ENCODE data around the gene ARL10. TPM values are rescaled to one million over a fixed set of nuclear protein-coding genes. Genes with fewer than 3 reads are reported as not detected.
A peak's percentile ranks its signal among the peaks of the same experiment; 100 is the strongest.
"Not testable (repeated sequence)": the region's sequence is repeated elsewhere in the genome, so short reads cannot be mapped to it uniquely, and the experiment has no call there.

The ARL10 gene
- total RNA-seq, 4 donors from 2014 or later: 0.53 to 6.2 (median 2.5) TPM

- peaks cover 0 to 44% (median 0%) of the 10 kb centered on the region in 3 donors for H3K36me3 ChIP-seq
These were observed 42.4 kb downstream of the ARL10 start for GRCh38 chr5:176407456-176408251.

GRCh38 chr5:176408252-176408573 is 42.9 kb downstream of the ARL10 start:
- H3K9me3 ChIP-seq, H3K27me3 ChIP-seq, DNase-seq, H3K4me3 ChIP-seq, H3K27ac ChIP-seq: not testable (repeated sequence)
- Histone ChIP-seq H3K36me3 (peaks cover 0 to 44% (median 0%) of the 10 kb centered on the region in 3 donors), H3K4me1 (peaks cover 0 to 47% (median 2%) of the 10 kb centered on the region in 4 donors)

More at GRCh38 chr5:176407456-176408251, 42.4 kb downstream of the ARL10 start:
- TF ChIP-seq CTCF (IDR thresholded peaks at IDR 0.05): no peak
- TF ChIP-seq POLR2A (IDR thresholded peaks at IDR 0.05): no peak
- Histone ChIP-seq H3K4me3 (no peak overlapping the region), H3K4me1 (peaks cover 0 to 47% (median 2%) of the 10 kb centered on the region in 4 donors), H3K9me3 (no peaks in the 10 kb centered on the region), H3K27ac (peak overlapping the region in 1 of 4 donors; percentile 77), H3K27me3 (no peaks in the 10 kb centered on the region)
- DNase-seq: peak in 2 of 3 donors; percentile 32 to 34

GRCh38 chr5:176408590-176408989 is 43.3 kb downstream of the ARL10 start:
- DNase-seq: no peak
- Histone ChIP-seq H3K4me1 (peaks cover 0 to 47% (median 2%) of the 10 kb centered on the region in 4 donors), H3K9me3 (no peaks in the 10 kb centered on the region), H3K27me3 (no peaks in the 10 kb centered on the region), H3K4me3 (no peak overlapping the region), H3K27ac (no peak overlapping the region), H3K36me3 (peaks cover 0 to 44% (median 0%) of the 10 kb centered on the region in 3 donors)
- TF ChIP-seq CTCF (IDR thresholded peaks at IDR 0.05): no peak
- TF ChIP-seq POLR2A (IDR thresholded peaks at IDR 0.05): no peak

GRCh38 chr5:176409765-176410164 is 44.5 kb downstream of the ARL10 start:
- DNase-seq: no peak
- Histone ChIP-seq H3K4me1 (peaks cover 0 to 54% (median 2%) of the 10 kb centered on the region in 4 donors), H3K27me3 (no peaks in the 10 kb centered on the region), H3K9me3 (no peaks in the 10 kb centered on the region), H3K27ac (no peak overlapping the region), H3K4me3 (no peak overlapping the region), H3K36me3 (peaks cover 0 to 44% (median 0%) of the 10 kb centered on the region in 3 donors)
- no peak for TF ChIP-seq CTCF (IDR thresholded peaks at IDR 0.05)
- TF ChIP-seq POLR2A (IDR thresholded peaks at IDR 0.05): no peak

GRCh38 chr5:176410486-176411180 is 45.3 kb downstream of the ARL10 start:
- DNase-seq: peak in 1 of 3 donors; percentile 39
- Histone ChIP-seq H3K4me1 (peaks cover 0 to 54% (median 4%) of the 10 kb centered on the region in 4 donors), H3K9me3 (no peaks in the 10 kb centered on the region), H3K36me3 (peaks cover 0 to 44% (median 0%) of the 10 kb centered on the region in 3 donors), H3K27me3 (no peaks in the 10 kb centered on the region), H3K27ac (peak overlapping the region in 1 of 4 donors; percentile 16), H3K4me3 (no peak overlapping the region)
- TF ChIP-seq POLR2A (IDR thresholded peaks at IDR 0.05) (no peak), CTCF (IDR thresholded peaks at IDR 0.05) (peak in 4 of 6 experiments; percentile 17 to 45 (median 26))
